Naive thymus-derived CD4-positive, alpha-beta T cell (primary cell): ENCODE measurements around the gene AKR1A1. TPM values are rescaled to one million over a fixed set of nuclear protein-coding genes. Genes with fewer than 3 reads are reported as not detected.
"Not testable (repeated sequence)": the region's sequence is repeated elsewhere in the genome, so short reads cannot be mapped to it uniquely, and the experiment has no call there.

Experiments used
- ATAC-seq: fragments of 150-1000 bp; cut with Tn5 transposase; 2 replicates; pipeline ENCODE4 v1.10.0; 2021; ENCODE audit warnings: mild to moderate bottlenecking, moderate library complexity
- CTCF ChIA-PET: fragments of 350-600 bp; sonication (Branson Sonifier 250); formaldehyde crosslinking; loops from one replicate; lab custom pipeline; 2021; ENCODE audit warnings: antibody characterized with exemption; lab: Charles Lee
- POLR2A ChIA-PET: fragments of 350-600 bp; sonication (Branson Sonifier 250); formaldehyde crosslinking; loops from one replicate; lab custom pipeline; 2021; ENCODE audit warnings: antibody characterized with exemption, inconsistent platforms; lab: Charles Lee
- DNase-seq, 9 donors: peaks; one replicate each; pipeline versions ENCODE4 v3.0.0 to v3.0.0-alpha.2; 2020 to 2022; ENCODE audit warnings: mixed read lengths in 1 of 9
- H3K27ac ChIP-seq: one replicate; pipeline ENCODE4 v1.7.0; 2013; ENCODE audit warnings: mild to moderate bottlenecking, low read depth, low read length, moderate library complexity
- H3K27me3 ChIP-seq, 2 donors: one replicate each; pipeline ENCODE4 v1.7.0; 2013; ENCODE audit warnings: low read length in 2 of 2, mild to moderate bottlenecking in 2 of 2, moderate library complexity in 2 of 2; ENCODE audit not compliant: control insufficient read depth in 2 of 2, insufficient read depth in 2 of 2
- H3K36me3 ChIP-seq, 3 experiments: 1 replicate in 2 of 3; 2 replicates in 1 of 3; pipeline ENCODE4 v1.7.0; 2013; ENCODE audit warnings: low read length in 3 of 3, mild to moderate bottlenecking in 3 of 3, moderate library complexity in 1 of 3; ENCODE audit not compliant: insufficient read depth in 3 of 3, control insufficient read depth in 2 of 3
- H3K4me1 ChIP-seq, 2 donors: one replicate each; pipeline ENCODE4 v1.7.0; 2013; ENCODE audit warnings: low read length in 2 of 2, mild to moderate bottlenecking in 2 of 2, moderate library complexity in 1 of 2; ENCODE audit not compliant: control insufficient read depth in 2 of 2, insufficient read depth in 2 of 2
- H3K4me3 ChIP-seq: 2 replicates; pipeline ENCODE4 v1.7.0; 2013; ENCODE audit warnings: mild to moderate bottlenecking, low read length
- H3K9me3 ChIP-seq, 3 experiments: 1 replicate in 2 of 3; 2 replicates in 1 of 3; pipeline ENCODE4 v1.7.0; 2013; ENCODE audit warnings: low read length in 3 of 3; ENCODE audit not compliant: control insufficient read depth in 2 of 3
- H3K27ac Mint-ChIP-seq, 9 donors: one replicate each; pipeline ENCODE4 v1.8.0; 2020 to 2022; ENCODE audit warnings: mixed read lengths in 9 of 9, mild to moderate bottlenecking in 8 of 9, moderate library complexity in 5 of 9, inconsistent platforms in 2 of 9
- H3K27me3 Mint-ChIP-seq, 5 donors: one replicate each; pipeline ENCODE4 v1.8.0; 2021 to 2022; ENCODE audit warnings: mixed read lengths in 5 of 5, mild to moderate bottlenecking in 1 of 5
- H3K36me3 Mint-ChIP-seq, 5 donors: one replicate each; pipeline ENCODE4 v1.8.0; 2020 to 2022; ENCODE audit warnings: mixed read lengths in 5 of 5, mild to moderate bottlenecking in 3 of 5, inconsistent platforms in 1 of 5
- H3K4me1 Mint-ChIP-seq, 7 donors: one replicate each; pipeline ENCODE4 v1.8.0; 2020 to 2022; ENCODE audit warnings: mixed read lengths in 7 of 7, mild to moderate bottlenecking in 3 of 7, inconsistent platforms in 1 of 7
- H3K4me3 Mint-ChIP-seq, 10 donors: one replicate each; pipeline ENCODE4 v1.8.0; 2020 to 2022; ENCODE audit warnings: mild to moderate bottlenecking in 10 of 10, mixed read lengths in 10 of 10, moderate library complexity in 6 of 10, inconsistent platforms in 2 of 10
- H3K9me3 Mint-ChIP-seq, 11 donors: one replicate each; pipeline ENCODE4 v1.8.0; 2020 to 2022; ENCODE audit warnings: mixed read lengths in 11 of 11, mild to moderate bottlenecking in 4 of 11, inconsistent platforms in 1 of 11, moderate library complexity in 1 of 11
- intact Hi-C, 2 donors: fragments of 100-400 bp; cut with micrococcal nuclease; formaldehyde crosslinking; loops; one replicate each; pipeline ENCODE4 v1.15.1; 2023
- polyA plus RNA-seq, 2 donors: library from polyadenylated mRNA; unstranded; fragments of 300-500 nt; fragmentation: Illumina TruSeq; gene quantifications; one replicate each; pipeline ENCODE4 v1.2.3, GENCODE V29; 2021
- total RNA-seq, 6 experiments: library from RNA in 5 of 6; stranded (reverse) in 5 of 6; gene quantifications; 1 replicate in 5 of 6; 2 replicates in 1 of 6; pipeline ENCODE4 v1.2.3 and lab custom pipeline; 2021 to 2026

The AKR1A1 gene
- total and polyA plus RNA-seq, 7 experiments from 2014 or later, result 47.5 to 155 (median 76.3) TPM

DNA sequence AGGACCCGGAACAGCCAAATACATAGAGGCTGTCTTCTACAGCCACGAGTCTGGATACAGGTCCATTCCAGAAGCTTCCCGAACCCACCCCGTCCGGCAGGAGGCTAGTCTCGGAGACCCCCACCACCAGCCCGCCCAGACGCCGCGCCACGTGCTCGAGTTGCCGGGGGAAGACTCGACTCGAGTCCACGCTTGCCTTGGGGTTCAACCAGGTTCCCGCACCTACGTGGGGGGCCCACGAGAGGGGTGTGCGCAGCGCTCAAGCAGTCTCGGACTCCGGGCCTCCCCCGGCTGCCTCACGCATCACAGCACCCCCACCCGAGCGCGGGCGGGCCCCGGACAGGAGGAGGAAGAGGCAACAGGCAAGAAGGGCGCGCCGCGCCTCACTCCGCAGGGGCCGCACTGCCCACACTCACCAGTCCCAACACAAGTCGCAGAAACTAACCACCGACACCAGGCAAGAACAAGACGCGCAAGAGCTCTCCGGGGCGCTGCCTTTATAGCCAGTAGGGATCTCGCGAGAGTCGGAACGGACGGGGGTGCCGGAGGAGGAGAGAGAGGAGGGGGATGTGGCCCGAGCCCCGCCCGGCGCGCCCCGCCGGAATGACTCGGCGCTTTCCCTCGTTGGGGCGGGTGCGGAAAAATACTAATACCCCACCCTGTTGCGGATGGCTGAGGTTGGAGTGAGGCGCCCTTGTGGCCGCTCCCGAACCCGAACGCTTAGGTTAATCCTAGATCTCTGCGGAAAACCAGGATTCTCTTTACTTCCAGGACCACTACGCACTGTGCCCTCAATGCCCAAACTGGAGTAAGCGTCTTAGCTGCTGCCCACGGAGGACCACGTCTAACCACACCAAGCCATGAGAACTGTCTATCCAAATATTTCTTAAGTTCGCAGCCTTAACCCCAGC lies 29.0 kb upstream of the AKR1A1 start, which contains the start of gene PRDX1:
Gene PRDX1, minus strand, starts transcription at position 472 of the 911 bp plus-strand sequence. CDS start 2,841 bp downstream, outside the sequence.
- DNase-seq, result peak; percentile 91 to 99 (median 93)
- Mint-ChIP-seq H3K4me1 (peaks cover 14 to 56% (median 32%) of the 10 kb centered on the region in 7 donors), H3K27ac (peak within 1 kb of the TSS; percentile 83 to 96 (median 91)), H3K4me3 (peak within 1 kb of the TSS; percentile 90 to 99 (median 94)), H3K27me3 (peaks cover 0 to 12% (median 0%) of the 10 kb centered on the region in 5 donors), H3K9me3 (no peaks in the 10 kb centered on the region), H3K36me3 (peaks cover 0 to 3% (median 0%) of the 10 kb centered on the region in 5 donors)
- no peaks in the 10 kb centered on the region for H3K27me3 ChIP-seq
- H3K27ac ChIP-seq, result peak within 1 kb of the TSS; percentile 87
- intact Hi-C loops, result loop anchor here (1.0 to 5.0 kb wide), 11 partner anchors 21 to 231 kb away; partner anchors contain the start of genes CCDC163 (in 2 of the 2), MMACHC (in 2 of the 2), AKR1A1 (in 1 of the 2) and GPBP1L1 (in 1 of the 2)
- H3K9me3 ChIP-seq, result no peaks in the 10 kb centered on the region
- CTCF ChIA-PET, result interaction anchor here (0.5 to 1.6 kb wide), 6 partner anchors 9 to 37 kb away, joined by 3 to 6 read pairs (median 4); no protein-coding TSS in a partner anchor
- peak; percentile 95 for ATAC-seq
- POLR2A ChIA-PET, result interaction anchor here (0.6 to 5.2 kb wide), 30 partner anchors 10 to 1309 kb away, joined by 3 to 59 read pairs (median 5); partner anchors contain the start of genes AKR1A1, BTBD19, CCDC163 and GPBP1L1
- peaks cover 0 to 17% (median 0%) of the 10 kb centered on the region in 3 experiments for H3K36me3 ChIP-seq
- peak within 1 kb of the TSS; percentile 94 for H3K4me3 ChIP-seq
- peaks cover 7 to 8% of the 10 kb centered on the region in 2 donors for H3K4me1 ChIP-seq

DNA sequence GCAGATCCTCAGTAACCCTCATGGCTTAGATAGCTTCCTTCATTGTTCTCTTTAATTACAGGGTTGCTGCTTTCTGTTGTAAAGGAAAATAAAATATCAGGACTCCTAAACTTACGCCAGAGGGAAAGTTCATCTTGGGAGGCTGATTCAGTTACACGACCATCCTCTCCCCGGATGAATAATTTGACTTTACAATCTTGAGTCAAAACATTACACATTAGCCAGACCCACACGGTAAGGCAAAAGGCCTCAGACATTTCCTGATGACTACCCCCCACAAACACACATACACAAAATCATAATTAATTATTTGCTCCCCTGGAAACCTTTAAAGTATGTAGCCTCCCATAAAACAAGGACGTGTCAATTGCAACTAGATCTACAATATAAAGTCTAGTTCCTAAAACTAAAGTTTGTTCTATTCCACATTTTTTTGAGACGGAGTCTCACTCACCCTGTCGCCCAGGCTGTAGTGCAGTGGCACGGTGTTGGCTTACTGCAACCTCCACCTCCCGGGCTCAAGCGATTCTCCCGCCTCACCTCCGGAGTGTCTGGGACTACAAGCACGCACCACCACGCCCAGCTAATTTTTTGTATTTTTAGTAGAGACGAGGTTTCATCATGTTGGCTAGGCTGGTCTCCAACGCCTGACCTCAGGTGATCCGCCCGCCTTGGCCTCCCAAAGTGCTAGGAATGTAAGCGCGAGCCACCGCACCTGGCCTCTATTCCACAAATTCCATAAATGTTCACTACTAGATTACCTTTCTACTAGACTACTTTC lies 28.1 kb upstream of the AKR1A1 start:
- H3K27ac ChIP-seq, result peak overlapping the region; percentile 87
- peak overlapping the region; percentile 90 to 99 (median 94) for H3K4me3 Mint-ChIP-seq
- ChIA-PET POLR2A (interaction anchor here (0.6 to 5.2 kb wide), 25 partner anchors 10 to 1310 kb away, joined by 3 to 59 read pairs (median 5); partner anchors contain the start of genes AKR1A1, BTBD19, CCDC163 and GPBP1L1), CTCF (interaction anchor here (0.5 to 1.6 kb wide), 4 partner anchors 10 to 36 kb away, joined by 3 to 6 read pairs (median 4); no protein-coding TSS in a partner anchor)
- no peak for ATAC-seq
- H3K4me1 Mint-ChIP-seq, result peaks cover 14 to 50% (median 32%) of the 10 kb centered on the region in 7 donors
- peak overlapping the region; percentile 94 for H3K4me3 ChIP-seq
- no peak for DNase-seq
- H3K9me3 Mint-ChIP-seq, result no peaks in the 10 kb centered on the region
- H3K4me1 ChIP-seq, result peaks cover 7 to 8% of the 10 kb centered on the region in 2 donors
- intact Hi-C loops, result loop anchor here (1.0 to 5.0 kb wide), 4 partner anchors 28 to 230 kb away; partner anchors contain the start of genes AKR1A1 (in 1 of the 2), IPP (in 1 of the 2), MUTYH (in 1 of the 2) and TOE1 (in 1 of the 2)
- H3K27me3 Mint-ChIP-seq, result peaks cover 0 to 12% (median 0%) of the 10 kb centered on the region in 5 donors
- H3K27ac Mint-ChIP-seq, result peak overlapping the region; percentile 83 to 96 (median 91)
- H3K9me3 ChIP-seq, result no peaks in the 10 kb centered on the region
- H3K36me3 ChIP-seq, result peaks cover 0 to 9% (median 0%) of the 10 kb centered on the region in 3 experiments
- no peaks in the 10 kb centered on the region for H3K27me3 ChIP-seq
- peaks cover 0 to 2% (median 0%) of the 10 kb centered on the region in 5 donors for H3K36me3 Mint-ChIP-seq

DNA sequence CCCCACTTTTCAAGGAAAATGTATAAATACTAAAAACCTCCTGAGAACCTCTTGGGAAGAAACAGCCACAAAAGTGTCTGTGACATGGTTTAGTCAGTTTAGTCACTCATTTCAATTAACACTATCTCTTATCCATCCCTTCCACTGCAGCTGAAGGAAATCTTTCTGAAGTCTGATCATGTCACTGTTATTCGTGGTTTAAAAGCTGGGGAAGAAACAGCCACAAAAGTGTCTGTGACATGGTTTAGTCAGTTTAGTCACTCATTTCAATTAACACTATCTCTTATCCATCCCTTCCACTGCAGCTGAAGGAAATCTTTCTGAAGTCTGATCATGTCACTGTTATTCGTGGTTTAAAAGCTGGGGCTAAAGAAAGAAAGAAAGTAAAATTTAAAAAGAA lies 27.1 kb upstream of the AKR1A1 start:
- H3K36me3 Mint-ChIP-seq, H3K27me3 ChIP-seq, H3K4me1 ChIP-seq, H3K27ac ChIP-seq, H3K36me3 ChIP-seq, H3K9me3 ChIP-seq, CTCF ChIA-PET, ATAC-seq, H3K9me3 Mint-ChIP-seq, DNase-seq, H3K4me3 ChIP-seq: not testable (repeated sequence)
- peak overlapping the region in 2 of 9 donors; percentile 69 to 88 for H3K27ac Mint-ChIP-seq
- H3K27me3 Mint-ChIP-seq, result peaks cover 0 to 12% (median 0%) of the 10 kb centered on the region in 5 donors
- POLR2A ChIA-PET, result interaction anchor here (0.7 to 5.2 kb wide), 3 partner anchors 19 to 60 kb away, joined by 3 to 59 read pairs (median 33); partner anchors contain the start of genes AKR1A1 and NASP
- H3K4me1 Mint-ChIP-seq, result peaks cover 14 to 49% (median 30%) of the 10 kb centered on the region in 7 donors
- intact Hi-C loops, result loop anchor here in 1 of 2 donors (5.0 kb wide), 1 partner anchor 229 kb away; the partner anchor contains the start of gene IPP
- peak overlapping the region in 3 of 10 donors; percentile 26 to 99 (median 64) for H3K4me3 Mint-ChIP-seq

DNA sequence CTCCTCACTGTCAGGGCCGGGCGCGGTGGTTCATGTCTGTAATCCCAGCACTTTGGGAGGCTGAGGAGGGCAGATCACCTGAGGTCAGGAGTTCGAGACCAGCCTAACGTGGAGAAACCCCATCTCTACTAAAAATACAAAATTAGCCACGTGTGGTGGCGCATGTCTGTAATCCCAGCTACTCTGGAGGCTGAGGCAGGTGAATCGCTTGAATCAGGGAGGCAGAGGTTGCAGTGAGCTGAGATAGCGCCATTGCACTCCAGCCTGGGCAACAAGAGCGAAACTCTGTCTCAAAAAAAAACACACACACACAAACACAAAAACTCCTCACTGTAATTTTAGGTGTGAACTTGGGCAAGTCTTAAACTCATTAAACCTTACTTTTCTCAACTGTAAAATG lies 26.7 kb upstream of the AKR1A1 start:
- peaks cover 0 to 12% (median 0%) of the 10 kb centered on the region in 5 donors for H3K27me3 Mint-ChIP-seq
- CTCF ChIA-PET, H3K9me3 Mint-ChIP-seq, ATAC-seq, H3K27ac Mint-ChIP-seq, DNase-seq, H3K36me3 ChIP-seq, H3K4me3 ChIP-seq, H3K4me1 ChIP-seq, H3K36me3 Mint-ChIP-seq, H3K9me3 ChIP-seq, H3K27me3 ChIP-seq, H3K27ac ChIP-seq, H3K4me3 Mint-ChIP-seq: not testable (repeated sequence)
- POLR2A ChIA-PET, result interaction anchor here (0.7 to 5.2 kb wide), 3 partner anchors 18 to 60 kb away, joined by 3 to 59 read pairs (median 33); partner anchors contain the start of genes AKR1A1 and NASP
- peaks cover 14 to 44% (median 26%) of the 10 kb centered on the region in 7 donors for H3K4me1 Mint-ChIP-seq
- intact Hi-C loops, result loop anchor here in 1 of 2 donors (5.0 kb wide), 1 partner anchor 228 kb away; the partner anchor contains the start of gene IPP

DNA sequence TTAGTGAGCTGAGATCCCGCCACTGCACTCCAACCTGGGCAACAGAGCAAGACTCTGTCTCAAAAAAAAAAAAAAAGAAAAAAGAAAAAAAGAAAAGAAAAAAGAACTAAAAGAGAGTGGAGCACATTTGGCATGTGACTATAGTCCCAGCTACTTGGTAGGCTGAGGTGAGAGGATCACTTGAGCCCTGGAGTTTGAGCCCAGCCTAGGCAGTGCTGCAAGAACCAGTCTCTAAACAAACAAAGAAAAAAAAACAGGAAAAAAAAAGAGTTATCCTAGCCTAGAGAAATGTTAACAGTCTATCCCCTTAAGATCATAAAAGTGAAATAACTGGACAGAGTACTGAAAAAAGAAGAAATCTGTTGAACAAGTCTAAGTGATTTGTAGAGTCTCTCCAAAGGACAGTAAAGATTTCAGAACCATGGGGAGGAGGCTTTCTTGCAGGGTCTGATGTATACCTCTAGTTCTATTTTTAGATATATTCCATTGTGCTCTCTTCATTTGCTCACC lies 24.4 kb upstream of the AKR1A1 start:
- Mint-ChIP-seq H3K36me3 (peaks cover 0 to 2% (median 0%) of the 10 kb centered on the region in 5 donors), H3K27me3 (peaks cover 0 to 12% (median 0%) of the 10 kb centered on the region in 5 donors), H3K9me3 (no peaks in the 10 kb centered on the region), H3K4me3 (no peak overlapping the region), H3K27ac (no peak overlapping the region), H3K4me1 (peaks cover 9 to 31% (median 12%) of the 10 kb centered on the region in 7 donors)
- intact Hi-C loops, result no loop called here
- peaks cover 0 to 5% (median 0%) of the 10 kb centered on the region in 3 experiments for H3K36me3 ChIP-seq
- no peak overlapping the region for H3K27ac ChIP-seq
- ATAC-seq (no peak), DNase-seq (no peak)
- ChIA-PET CTCF (no interaction called here), POLR2A (no interaction called here)
- H3K4me3 ChIP-seq, result no peak overlapping the region
- H3K9me3 ChIP-seq, result no peaks in the 10 kb centered on the region
- H3K4me1 ChIP-seq, result peaks cover 0 to 4% of the 10 kb centered on the region in 2 donors
- no peaks in the 10 kb centered on the region for H3K27me3 ChIP-seq
